Measurements from ENCODE around the gene SLC25A22. TPM values are rescaled to one million over a fixed set of nuclear protein-coding genes. Genes with fewer than 3 reads are reported as not detected.

The SLC25A22 gene
- polyA plus RNA-seq, 4 donors = 12.3 to 22.0 (median 14.1) TPM

GRCh38 chr11:834371-835316 lies 36.6 kb upstream of the SLC25A22 start:
- no peak for DNase-seq (ENCODE audit: low read depth in 4 of 4, low spot score in 3 of 4)

- DNase-seq (ENCODE audit: low read depth in 4 of 4, low spot score in 3 of 4) = no peak
These were observed 35.8 kb upstream of the SLC25A22 start for GRCh38 chr11:833849-834311.

DNA sequence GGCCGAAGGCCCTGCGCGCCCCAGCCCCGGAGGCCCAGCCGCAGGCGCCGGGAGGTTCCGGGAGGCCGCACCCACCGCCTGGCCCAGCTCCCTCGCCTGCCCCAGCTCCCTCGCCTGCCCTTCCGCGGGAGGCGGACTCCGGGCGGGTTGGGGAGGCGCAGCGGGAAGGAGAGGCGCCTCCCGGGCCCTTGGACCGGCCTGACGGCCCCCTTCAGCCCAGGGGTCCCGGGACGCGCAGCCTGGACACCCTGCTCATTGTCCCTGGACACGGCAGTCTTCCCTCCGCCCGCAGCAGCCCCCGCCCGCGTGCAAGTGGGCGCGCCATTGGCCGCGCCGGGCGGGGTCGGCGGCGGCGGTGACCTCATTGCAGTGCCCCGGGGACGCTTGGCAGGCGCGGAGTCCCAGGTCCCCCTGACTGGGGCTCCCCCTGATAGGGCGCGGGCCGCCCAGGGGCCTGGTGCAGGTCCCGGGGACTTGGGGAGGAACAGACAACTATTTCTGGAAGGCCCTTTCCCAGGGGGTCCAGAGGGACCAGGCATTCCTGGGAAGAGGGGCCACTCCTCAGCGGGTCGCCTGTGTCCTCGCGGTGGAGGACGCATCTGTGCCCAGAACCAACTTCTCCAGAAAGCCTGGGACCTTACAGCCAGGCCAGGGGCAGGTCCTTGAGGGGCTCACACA lies 35.2 kb upstream of the SLC25A22 start:
- DNase-seq (ENCODE audit: low read depth in 4 of 4, low spot score in 3 of 4) = no peak

DNA sequence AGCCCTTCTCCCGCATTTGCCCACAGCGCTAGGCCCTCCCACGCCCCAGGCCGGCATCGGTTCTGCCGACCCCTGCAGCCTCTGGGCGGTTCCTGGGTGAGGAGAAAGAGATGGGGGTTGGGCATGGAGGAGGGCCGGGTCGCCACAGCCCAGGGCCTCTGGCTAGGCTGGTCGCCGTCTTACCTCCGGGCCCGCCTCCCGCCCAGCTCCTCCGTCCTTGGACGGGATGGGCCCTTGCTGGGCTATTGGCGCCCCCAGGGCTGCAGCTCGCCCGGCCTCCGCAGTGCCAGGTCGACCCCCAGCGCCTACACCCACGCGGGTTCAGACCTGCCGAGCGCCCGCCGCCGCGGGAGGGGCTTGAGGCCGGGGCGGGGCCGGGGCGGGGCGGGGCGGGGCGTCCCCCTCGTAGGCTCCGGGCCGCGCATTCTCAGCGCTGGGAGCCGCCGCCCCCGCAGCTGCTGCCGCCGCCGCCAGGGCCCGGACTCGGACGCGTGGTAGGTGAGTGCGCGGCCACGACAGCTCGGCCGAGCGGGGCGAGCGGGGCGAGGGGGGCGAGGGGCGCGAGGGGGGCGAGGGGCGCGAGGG lies 34.5 kb upstream of the SLC25A22 start, which contains the start of gene CD151:
Gene CD151, plus strand, starts transcription at position 424 of the 585 bp plus-strand sequence. CDS start 3,118 bp downstream, outside the sequence.
- no peak for DNase-seq (ENCODE audit: low read depth in 4 of 4, low spot score in 3 of 4)

DNA sequence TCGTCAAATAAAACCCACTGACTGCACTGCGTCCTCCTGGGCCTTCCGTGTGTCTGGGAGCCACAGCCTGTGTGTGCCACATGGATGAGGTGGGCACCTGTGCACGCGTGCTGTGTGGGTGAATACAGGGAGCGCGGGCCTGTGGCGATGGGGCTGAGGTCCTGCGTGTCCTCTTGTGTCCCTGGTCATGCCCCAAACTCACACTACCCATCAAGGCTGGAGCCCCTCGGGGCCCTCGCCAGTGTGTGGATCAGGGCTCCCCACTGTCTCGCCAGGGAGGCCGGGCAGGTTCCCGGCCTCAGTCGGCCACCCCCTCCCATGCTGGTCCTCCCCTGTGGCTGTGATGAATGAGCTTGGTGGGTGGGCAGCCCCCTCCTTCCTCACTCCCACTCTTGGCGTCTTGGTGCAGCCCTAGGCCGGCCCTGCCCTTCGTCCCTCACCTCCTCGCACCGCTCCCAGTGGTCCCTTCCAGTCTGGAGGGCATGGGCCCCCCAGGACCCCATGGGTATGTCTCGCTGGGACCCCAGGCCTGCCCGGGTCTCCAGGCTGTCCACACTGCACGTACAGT lies 34.0 kb upstream of the SLC25A22 start:
- no peak for DNase-seq (ENCODE audit: low read depth in 4 of 4, low spot score in 3 of 4)

DNA sequence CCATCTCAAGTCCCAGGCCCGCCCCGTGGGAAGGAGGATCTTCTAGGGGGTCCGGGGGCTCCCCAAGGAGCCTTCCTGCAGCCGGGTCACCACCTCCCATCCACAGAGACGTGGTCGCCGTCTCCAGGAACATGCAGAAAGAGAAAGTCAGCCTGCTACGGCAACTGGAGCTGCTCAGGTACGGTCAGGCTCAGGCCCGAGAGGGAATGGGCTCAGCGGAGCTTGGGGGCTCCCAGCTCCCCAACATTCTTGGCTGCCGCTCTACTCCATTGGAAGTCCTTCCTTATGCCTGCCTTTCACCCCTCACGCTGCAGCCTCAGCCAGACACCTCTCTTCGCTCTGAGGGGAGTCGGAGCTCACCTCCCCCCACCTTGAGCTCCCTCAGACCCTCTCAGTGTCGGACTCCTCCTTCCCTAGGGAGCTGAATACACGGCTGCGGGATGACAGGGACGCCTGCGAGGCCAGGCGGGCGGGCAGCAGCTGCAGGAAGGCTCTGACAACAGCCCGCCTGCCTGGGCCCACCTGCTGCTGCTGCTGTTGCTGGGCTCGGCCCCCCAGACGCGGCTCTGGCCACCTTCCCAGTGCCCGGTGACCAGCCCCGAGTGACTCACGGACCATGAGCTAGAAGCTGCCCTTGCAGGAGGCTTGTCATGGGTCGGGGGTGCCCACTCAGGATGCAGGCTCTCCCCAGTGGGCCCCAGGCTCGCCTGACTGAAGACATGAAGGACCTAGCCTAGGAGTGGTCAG lies 33.2 kb upstream of the SLC25A22 start:
- no peak for DNase-seq (ENCODE audit: low read depth in 4 of 4, low spot score in 3 of 4)

DNA sequence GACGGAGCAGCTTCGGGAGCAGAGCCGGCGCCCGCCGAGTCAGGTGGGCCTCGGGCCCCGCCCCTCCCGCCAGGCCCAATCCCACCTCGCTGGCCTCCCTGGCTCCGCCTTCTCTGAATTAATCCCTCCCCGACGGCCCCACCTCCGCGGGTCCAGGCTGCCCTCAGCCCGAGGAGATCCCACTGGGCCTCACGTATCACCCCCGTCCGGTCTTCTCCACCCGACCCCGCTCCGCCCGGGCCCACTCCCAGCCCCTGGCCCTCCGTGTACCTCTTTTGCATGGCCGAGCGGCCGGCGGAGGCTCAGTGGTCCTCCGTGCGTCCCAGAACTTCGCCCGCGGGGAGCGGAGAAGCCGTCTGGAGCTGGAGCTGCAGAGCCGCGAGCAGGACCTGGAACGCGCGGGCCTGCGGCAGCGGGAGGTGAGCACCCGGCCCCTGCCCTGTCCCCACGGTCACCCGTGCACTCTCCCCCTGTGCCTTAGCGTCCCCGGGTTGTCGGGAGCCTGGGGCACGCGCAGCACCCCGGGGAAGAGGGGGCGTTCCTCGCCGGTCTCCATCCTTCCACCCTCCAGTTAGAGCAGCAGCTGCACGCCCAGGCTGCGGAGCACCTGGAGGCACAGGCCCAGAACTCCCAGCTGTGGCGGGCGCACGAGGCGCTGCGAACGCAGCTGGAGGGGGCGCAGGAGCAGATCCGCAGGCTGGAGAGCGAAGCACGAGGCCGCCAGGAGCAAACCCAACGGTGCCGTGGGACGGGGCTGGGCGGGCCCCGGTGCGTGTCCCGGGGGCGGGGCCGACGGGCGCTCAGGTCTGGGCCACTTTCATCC lies 32.4 kb upstream of the SLC25A22 start:
- DNase-seq (ENCODE audit: low read depth in 4 of 4, low spot score in 3 of 4) = no peak

- DNase-seq (ENCODE audit: low read depth in 4 of 4, low spot score in 3 of 4) = no peak
These were observed 31.8 kb upstream of the SLC25A22 start for GRCh38 chr11:829847-830294.

DNA sequence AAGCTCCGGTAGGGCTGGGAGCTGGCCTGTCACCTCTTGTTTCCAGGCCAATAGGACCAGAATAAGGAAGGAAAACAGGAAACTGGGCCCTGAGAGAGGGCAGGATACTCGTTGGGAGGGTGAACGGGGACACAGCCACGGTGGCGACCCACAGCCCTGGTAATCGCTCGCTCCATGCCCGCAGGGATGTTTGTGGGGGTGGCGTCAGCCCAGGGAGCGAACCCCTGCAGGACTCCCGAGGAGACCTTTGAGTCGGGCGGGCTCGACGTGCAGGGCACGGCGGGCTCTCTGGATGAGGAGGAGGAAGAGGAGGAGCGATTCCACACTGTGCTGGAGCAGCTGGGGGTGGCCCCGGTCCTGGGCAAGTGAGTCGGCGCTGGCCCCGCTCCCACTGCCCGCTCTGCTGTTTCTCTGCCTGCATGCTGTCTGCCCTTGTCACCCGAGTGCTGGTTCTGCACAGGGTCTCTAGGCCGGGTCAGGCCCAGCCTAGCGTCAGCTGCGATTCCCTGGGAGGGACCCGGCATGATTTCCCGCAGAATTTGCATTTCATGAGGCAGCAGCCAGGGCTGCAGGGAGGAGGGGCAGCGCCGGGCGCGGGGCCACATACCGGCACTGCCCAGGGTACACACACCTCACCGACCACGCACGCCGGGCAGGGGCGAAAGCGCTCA lies 31.2 kb upstream of the SLC25A22 start:
- no peak for DNase-seq (ENCODE audit: low read depth in 4 of 4, low spot score in 3 of 4)

- no peak for DNase-seq (ENCODE audit: low read depth in 4 of 4, low spot score in 3 of 4)
These were observed 30.6 kb upstream of the SLC25A22 start for GRCh38 chr11:828506-829175.

GRCh38 chr11:827897-828192 lies 29.8 kb upstream of the SLC25A22 start, which contains the start of gene CRACR2B:
CRACR2B (plus strand) TSS chr11:827919; CDS start chr11:828608, 689 bp downstream.
- DNase-seq (ENCODE audit: low read depth in 4 of 4, low spot score in 3 of 4) = no peak

DNA sequence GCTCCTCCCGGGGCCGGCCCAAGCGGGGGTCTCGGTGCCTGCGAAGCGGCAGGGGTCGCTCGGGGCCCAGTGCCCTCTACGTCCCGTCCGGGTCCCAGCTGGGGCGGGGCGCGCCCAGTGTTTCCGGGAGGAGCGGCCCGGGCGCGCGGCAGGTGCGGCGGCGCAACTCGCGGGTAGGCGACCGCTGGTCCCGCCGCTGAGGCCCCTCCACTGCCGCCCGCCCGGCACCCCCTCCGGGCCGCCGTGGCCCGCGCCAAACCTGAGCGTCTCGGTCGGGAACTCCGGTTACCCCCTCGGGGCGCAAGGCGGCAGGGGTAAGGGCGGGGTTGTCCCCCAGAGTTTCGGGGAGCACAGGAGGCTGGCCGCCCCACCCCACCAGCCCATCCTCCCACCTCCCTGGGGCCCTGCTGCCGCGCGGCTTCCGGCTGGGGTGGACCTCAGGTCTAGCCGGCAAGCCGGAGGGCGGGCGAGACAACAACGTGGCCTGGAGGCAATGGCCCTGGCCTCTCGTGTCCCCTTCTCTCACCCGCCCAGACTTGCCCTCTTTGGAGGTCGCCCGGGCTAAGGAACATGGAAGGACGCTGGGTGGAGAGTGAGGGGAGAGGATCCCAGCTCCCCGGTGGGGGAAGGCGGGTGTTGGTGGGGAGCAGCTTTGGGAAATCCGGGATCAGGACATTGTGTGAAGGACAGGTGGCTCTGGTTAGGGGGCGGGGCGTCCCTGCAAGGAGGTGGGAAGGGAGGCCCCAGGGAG lies 29.2 kb upstream of the SLC25A22 start:
- DNase-seq (ENCODE audit: low read depth in 4 of 4, low spot score in 3 of 4) = no peak

DNA sequence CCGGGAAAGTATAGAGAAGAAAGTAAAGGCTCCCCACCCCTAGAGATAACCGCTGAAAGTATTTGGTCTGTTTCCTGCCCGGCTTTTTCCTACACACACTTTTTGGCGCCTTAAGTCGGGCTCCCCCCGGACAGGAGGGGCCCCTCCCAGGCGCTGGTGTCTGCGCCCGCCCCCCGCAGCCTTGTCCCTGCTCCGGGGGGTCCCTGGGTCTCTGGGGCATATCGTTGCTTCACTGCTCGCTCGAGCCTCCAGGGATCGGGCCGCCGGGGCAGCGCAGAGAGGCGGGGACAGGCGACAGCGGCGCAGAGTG lies 28.7 kb upstream of the SLC25A22 start:
- no peak for DNase-seq (ENCODE audit: low read depth in 4 of 4, low spot score in 3 of 4)

- no peak for DNase-seq (ENCODE audit: low read depth in 4 of 4, low spot score in 3 of 4)
These were observed 28.1 kb upstream of the SLC25A22 start for GRCh38 chr11:826227-826621.

GRCh38 chr11:825366-826226 lies 27.5 kb upstream of the SLC25A22 start:
- no peak for DNase-seq (ENCODE audit: low read depth in 4 of 4, low spot score in 3 of 4)

DNA sequence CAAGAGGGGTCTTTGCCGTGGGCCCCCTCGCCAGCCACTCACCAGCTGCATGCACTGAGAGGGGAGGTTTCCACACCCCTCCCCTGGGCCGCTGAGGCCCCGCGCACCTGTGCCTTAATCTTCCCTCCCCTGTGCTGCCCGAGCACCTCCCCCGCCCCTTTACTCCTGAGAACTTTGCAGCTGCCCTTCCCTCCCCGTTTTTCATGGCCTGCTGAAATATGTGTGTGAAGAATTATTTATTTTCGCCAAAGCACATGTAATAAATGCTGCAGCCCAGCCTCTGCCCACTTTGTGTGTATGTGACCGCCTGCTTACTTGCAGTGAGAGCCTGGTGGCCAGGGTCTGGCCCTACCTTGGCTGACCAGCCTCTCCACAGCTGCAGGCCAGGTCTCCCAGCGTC lies 26.9 kb upstream of the SLC25A22 start:
- no peak for DNase-seq (ENCODE audit: low read depth in 4 of 4, low spot score in 3 of 4)

Data from left renal pelvis (tissue), 4 donors.